Measurements from ENCODE around the gene VAV2. TPM values are rescaled to one million over a fixed set of nuclear protein-coding genes. Genes with fewer than 3 reads are reported as not detected.

VAV2 gene
- total RNA-seq, 1 donor, result 13.4 TPM

GRCh38 chr9:133730994-133731715 lies 261.0 kb downstream of the VAV2 start:
- no peak for DNase-seq (ENCODE audit: low read depth)
- no peak for TF ChIP-seq CTCF (IDR thresholded peaks at IDR 0.05; ENCODE audit: insufficient read depth, low read depth, low read length)

GRCh38 chr9:133729617-133730281 lies 262.4 kb downstream of the VAV2 start:
- no peak for DNase-seq (ENCODE audit: low read depth)
- TF ChIP-seq CTCF (IDR thresholded peaks at IDR 0.05; ENCODE audit: insufficient read depth, low read depth, low read length), result no peak
- no peak overlapping the region for H3K4me3 ChIP-seq (ENCODE audit: low read depth, low read length)

More at GRCh38 chr9:133730994-133731715, 261.0 kb downstream of the VAV2 start:
- H3K4me3 ChIP-seq (ENCODE audit: low read depth, low read length), result no peak overlapping the region

GRCh38 chr9:133728856-133729616 lies 263.1 kb downstream of the VAV2 start:
- DNase-seq (ENCODE audit: low read depth), result no peak
- H3K4me3 ChIP-seq (ENCODE audit: low read depth, low read length), result no peak overlapping the region
- no peak for TF ChIP-seq CTCF (IDR thresholded peaks at IDR 0.05; ENCODE audit: insufficient read depth, low read depth, low read length)

GRCh38 chr9:133727876-133728441 lies 264.2 kb downstream of the VAV2 start:
- no peak for DNase-seq (ENCODE audit: low read depth)
- no peak for TF ChIP-seq CTCF (IDR thresholded peaks at IDR 0.05; ENCODE audit: insufficient read depth, low read depth, low read length)
- no peak overlapping the region for H3K4me3 ChIP-seq (ENCODE audit: low read depth, low read length)

GRCh38 chr9:133727277-133727875 lies 264.7 kb downstream of the VAV2 start:
- DNase-seq (ENCODE audit: low read depth), result no peak
- TF ChIP-seq CTCF (IDR thresholded peaks at IDR 0.05; ENCODE audit: insufficient read depth, low read depth, low read length), result no peak
- H3K4me3 ChIP-seq (ENCODE audit: low read depth, low read length), result no peak overlapping the region

Measured in fibroblast of villous mesenchyme (primary cell).